ENCODE measurements around the gene ZNF76. TPM values are rescaled to one million over a fixed set of nuclear protein-coding genes. Genes with fewer than 3 reads are reported as not detected.

ZNF76 gene
- total and polyA plus RNA-seq, 10 of the 15 experiments (the other 5 are each of a cell fraction or from before 2014, with no cell fraction given): 2.8 to 41.0 (median 24.8) TPM

GRCh38 chr6:35292494-35292893, 33.0 kb downstream of the ZNF76 start:
- 17% methylated on average over 15 of the region's 15 CpGs for whole genome bisulfite sequencing (ENCODE audit: insufficient coverage, insufficient replicate concordance, low lambda C conversion rate, missing lambda C conversion rate)

GRCh38 chr6:35293681-35294080, 34.1 kb downstream of the ZNF76 start:
- RAD21 ChIA-PET (ENCODE audit: unreplicated experiment): interaction anchor here (0.5 to 1.3 kb wide), 7 partner anchors 9 to 156 kb away, joined by 3 to 5 read pairs (median 3); no protein-coding TSS in a partner anchor
- Histone ChIP-seq H3K9ac (ENCODE audit: control insufficient read depth, insufficient read depth, low read length) (no peak overlapping the region), H3K9me3 (replicated peaks; ENCODE audit: control insufficient read depth, insufficient read depth, low read length) (no peaks in the 10 kb centered on the region), H3K4me2 (ENCODE audit: control insufficient read depth, insufficient read depth) (no peak overlapping the region), H3K36me3 (ENCODE audit: control insufficient read depth in 2 of 2, insufficient read depth in 2 of 2, low read length in 1 of 2) (peaks cover 4 to 22% of the 10 kb centered on the region in 2 experiments; a peak in 3 of 4 replicates), H3K4me3 (no peak overlapping the region), H2AFZ (ENCODE audit: control insufficient read depth, low read depth, low read length) (no peak overlapping the region), H3K79me2 (ENCODE audit: control insufficient read depth, insufficient read depth, low read length) (peaks cover 11% of the 10 kb centered on the region), H3K27ac (ENCODE audit: control insufficient read depth, insufficient read depth) (no peak overlapping the region), H3K27me3 (replicated peaks in 1 of 2; ENCODE audit: control insufficient read depth in 2 of 2, insufficient read depth in 2 of 2, low read length in 1 of 2) (no peaks in the 10 kb centered on the region), H3K4me1 (ENCODE audit: control insufficient read depth, insufficient read depth, low read length) (peaks cover 7% of the 10 kb centered on the region), H4K20me1 (ENCODE audit: control insufficient read depth, insufficient read depth) (no peaks in the 10 kb centered on the region)
- 79% methylated on average over 9 of the region's 9 CpGs for WGBS (ENCODE audit: insufficient coverage, insufficient replicate concordance, low lambda C conversion rate, missing lambda C conversion rate)
- in situ Hi-C loops (cut with MboI) (no loop called here), intact Hi-C loops (cut with micrococcal nuclease; ENCODE audit: unreplicated experiment) (loop anchor here (10.0 kb wide), 1 partner anchor 271 kb away; no protein-coding TSS in a partner anchor)
- no peak for FAIRE-seq
- DNase-seq (ENCODE audit: low read depth, low spot score): no peak
- no TSS peak for BruUV-seq (replicated peaks)
- ATAC-seq: no peak
- POLR2A ChIA-PET: interaction anchor here (0.6 to 1.8 kb wide), 3 partner anchors 20 to 175 kb away, joined by 3 to 5 read pairs (median 4); partner anchors contain the start of gene RPL10A
- SMC1A ChIA-PET (ENCODE audit: uncharacterized antibody, unreplicated experiment): interaction anchor here (1.3 to 1.9 kb wide), 5 partner anchors 29 to 158 kb away, joined by 4 to 8 read pairs (median 5); partner anchors contain the start of gene FANCE
- CTCF ChIA-PET: interaction anchor here (0.7 to 2.4 kb wide), 15 partner anchors 8 to 443 kb away, joined by 3 to 23 read pairs (median 5); partner anchors contain the start of genes ARMC12, FANCE and RPL10A
- TF ChIP-seq ETV6 (conservative IDR thresholded peaks at IDR 0.05 in 1 of 2, IDR thresholded peaks at IDR 0.05 in 1 of 2; ENCODE audit: borderline replicate concordance in 1 of 2, low read depth in 1 of 2): no peak
- TF ChIP-seq ZNF592 (IDR thresholded peaks at IDR 0.05): no peak
- TF ChIP-seq IKZF1 (conservative IDR thresholded peaks at IDR 0.05): no peak
- no peak for TF ChIP-seq JUND (IDR thresholded peaks at IDR 0.05; ENCODE audit: low read depth, low read length)
- TF ChIP-seq, protein P1, sequence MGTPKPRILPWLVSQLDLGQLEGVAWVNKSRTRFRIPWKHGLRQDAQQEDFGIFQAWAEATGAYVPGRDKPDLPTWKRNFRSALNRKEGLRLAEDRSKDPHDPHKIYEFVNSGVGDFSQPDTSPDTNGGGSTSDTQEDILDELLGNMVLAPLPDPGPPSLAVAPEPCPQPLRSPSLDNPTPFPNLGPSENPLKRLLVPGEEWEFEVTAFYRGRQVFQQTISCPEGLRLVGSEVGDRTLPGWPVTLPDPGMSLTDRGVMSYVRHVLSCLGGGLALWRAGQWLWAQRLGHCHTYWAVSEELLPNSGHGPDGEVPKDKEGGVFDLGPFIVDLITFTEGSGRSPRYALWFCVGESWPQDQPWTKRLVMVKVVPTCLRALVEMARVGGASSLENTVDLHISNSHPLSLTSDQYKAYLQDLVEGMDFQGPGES (IDR thresholded peaks at IDR 0.05): no peak
- no peak for TF ChIP-seq NR2C1 (IDR thresholded peaks at IDR 0.05)
- TF ChIP-seq SP1 (IDR thresholded peaks at IDR 0.05; ENCODE audit: low read depth, low read length): no peak
- TF ChIP-seq BMI1 (IDR thresholded peaks at IDR 0.05; ENCODE audit: borderline replicate concordance): no peak

More at GRCh38 chr6:35292494-35292893, 33.0 kb downstream of the ZNF76 start:
- Histone ChIP-seq H3K27ac (ENCODE audit: control insufficient read depth, insufficient read depth) (no peak overlapping the region), H3K36me3 (ENCODE audit: control insufficient read depth in 2 of 2, insufficient read depth in 2 of 2, low read length in 1 of 2) (peaks cover 4 to 26% of the 10 kb centered on the region in 2 experiments), H3K27me3 (replicated peaks in 1 of 2; ENCODE audit: control insufficient read depth in 2 of 2, insufficient read depth in 2 of 2, low read length in 1 of 2) (no peaks in the 10 kb centered on the region), H3K79me2 (ENCODE audit: control insufficient read depth, insufficient read depth, low read length) (no peaks in the 10 kb centered on the region), H3K9ac (ENCODE audit: control insufficient read depth, insufficient read depth, low read length) (no peak overlapping the region), H3K4me1 (ENCODE audit: control insufficient read depth, insufficient read depth, low read length) (peaks cover 7% of the 10 kb centered on the region), H4K20me1 (ENCODE audit: control insufficient read depth, insufficient read depth) (no peaks in the 10 kb centered on the region), H3K9me3 (replicated peaks; ENCODE audit: control insufficient read depth, insufficient read depth, low read length) (no peaks in the 10 kb centered on the region), H3K4me3 (no peak overlapping the region), H3K4me2 (ENCODE audit: control insufficient read depth, insufficient read depth) (no peak overlapping the region), H2AFZ (ENCODE audit: control insufficient read depth, low read depth, low read length) (no peak overlapping the region)
- BruUV-seq (replicated peaks): no TSS peak
- no peak for TF ChIP-seq PML (IDR thresholded peaks at IDR 0.05; ENCODE audit: low read length)
- no peak for TF ChIP-seq CBX3 (IDR thresholded peaks at IDR 0.05; ENCODE audit: borderline replicate concordance, low read depth)
- no peak for TF ChIP-seq CBFB (IDR thresholded peaks at IDR 0.05; ENCODE audit: low read depth)
- TF ChIP-seq IKZF2 (IDR thresholded peaks at IDR 0.05): no peak
- TF ChIP-seq CBX5 (IDR thresholded peaks at IDR 0.05; ENCODE audit: low read depth): no peak
- ChIA-PET POLR2A (interaction anchor here (1.8 kb wide), 1 partner anchor 176 kb away, joined by 4 read pairs; the partner anchor contains the start of gene RPL10A), SMC1A (ENCODE audit: uncharacterized antibody, unreplicated experiment) (interaction anchor here (1.9 kb wide), 1 partner anchor 159 kb away, joined by 8 read pairs; the partner anchor contains the start of gene FANCE), RAD21 (ENCODE audit: unreplicated experiment) (interaction anchor here (0.6 to 0.9 kb wide), 2 partner anchors 33 to 35 kb away, joined by 3 read pairs; partner anchors contain the start of gene ZNF76), CTCF (interaction anchor here (0.7 to 2.4 kb wide), 8 partner anchors 18 to 175 kb away, joined by 3 to 23 read pairs (median 8); partner anchors contain the start of genes FANCE and RPL10A)
- no peak for DNase-seq (ENCODE audit: low read depth, low spot score)
- in situ Hi-C loops (cut with MboI) (no loop called here), intact Hi-C loops (cut with micrococcal nuclease; ENCODE audit: unreplicated experiment) (loop anchor here (10.0 kb wide), 1 partner anchor 272 kb away; no protein-coding TSS in a partner anchor)
- ATAC-seq: no peak
- FAIRE-seq: no peak

All from GM12878 (cell line).